SK-N-MC (cell line): ENCODE data around the gene TRIM41.

Source experiments
- FOXP2 ChIP-seq: optimal IDR thresholded peaks from 2 replicates; pipeline ENCODE3; 2011; ENCODE audit warnings: mild to moderate bottlenecking, moderate library complexity; ENCODE audit not compliant: insufficient read depth; ENCODE audit errors: extremely low read length, control extremely low read depth
- POLR2AphosphoS5 ChIP-seq: IDR thresholded peaks from 2 replicates; pipeline ENCODE4 v1.6.1; 2012; ENCODE audit warnings: mild to moderate bottlenecking, low read depth, low read length, borderline replicate concordance

- TF ChIP-seq POLR2AphosphoS5 (no peak), FOXP2 (no peak)
Measured at GRCh38 chr5:181219262-181220177, 3.6 kb upstream of the TRIM41 start.
